HG03460 (cell line): Measurements from ENCODE around the gene IFNG.

Experiments used
- ATAC-seq: cut with Tn5 transposase; IDR thresholded peaks from one replicate; pipeline ENCODE4 v1.9.1; 2021; ENCODE audit not compliant: unreplicated experiment

Gene IFNG

GRCh38 chr12:68118096-68118755 lies 41.3 kb downstream of the IFNG start:
- no peak for ATAC-seq

DNA sequence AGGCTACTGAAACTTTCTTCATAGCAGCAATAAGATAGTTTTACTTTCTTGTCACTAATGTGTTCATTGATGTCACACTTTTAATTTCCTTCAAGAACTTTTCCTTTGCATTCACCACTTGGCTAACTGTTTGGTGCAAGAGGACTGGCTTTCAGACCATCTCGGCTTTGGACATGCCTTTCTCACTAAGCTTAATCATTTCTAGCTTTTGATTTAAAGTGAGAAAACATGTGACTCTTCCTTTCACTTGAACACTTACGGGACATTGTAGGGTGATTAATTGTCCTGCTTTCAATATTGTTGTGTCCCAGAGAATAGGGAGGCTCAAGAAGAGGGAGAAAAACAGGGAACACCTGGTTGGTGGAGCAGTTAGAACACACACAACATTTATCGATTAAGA lies 41.9 kb downstream of the IFNG start:
- no peak for ATAC-seq

- no peak for ATAC-seq
Observed at GRCh38 chr12:68115281-68115680, 44.3 kb downstream of the IFNG start.

DNA sequence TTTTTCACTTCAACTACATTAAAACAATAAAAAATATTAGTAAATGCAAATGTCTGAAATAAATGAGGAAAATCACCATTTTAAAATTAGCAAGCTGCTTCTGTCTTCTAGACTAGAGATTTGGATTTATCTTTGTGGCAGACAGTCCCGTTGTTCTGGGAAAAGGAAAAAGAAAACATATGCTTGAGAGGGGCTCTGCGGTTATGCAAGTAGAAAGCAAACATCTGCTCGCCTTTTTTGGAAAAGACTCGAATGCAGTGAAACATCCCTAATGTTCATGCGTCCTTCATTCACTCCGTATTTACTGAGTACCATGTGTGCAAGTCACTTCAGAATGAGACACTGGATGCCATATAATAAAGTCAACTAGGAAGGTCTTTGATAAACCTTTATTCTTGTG lies 44.9 kb downstream of the IFNG start:
- no peak for ATAC-seq

DNA sequence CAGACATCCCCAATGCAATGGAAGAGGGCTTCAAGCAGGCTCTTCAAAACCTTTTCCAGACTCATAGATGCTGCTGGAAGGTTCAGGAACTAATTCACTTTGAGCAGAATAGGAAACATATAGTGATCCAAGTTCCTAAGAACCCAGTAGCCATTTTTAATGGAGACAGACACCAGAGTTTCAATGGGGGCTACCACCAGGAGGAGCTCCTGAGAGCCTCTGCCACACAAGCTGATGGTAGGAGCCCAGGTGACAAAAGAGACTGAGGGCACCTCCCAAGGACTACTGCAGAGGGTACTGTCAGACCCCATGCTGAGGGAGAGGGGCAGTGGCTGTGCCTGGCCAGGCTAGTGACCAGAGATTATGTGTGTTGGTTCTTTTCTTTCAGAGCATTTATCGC lies 45.9 kb downstream of the IFNG start:
- no peak for ATAC-seq

DNA sequence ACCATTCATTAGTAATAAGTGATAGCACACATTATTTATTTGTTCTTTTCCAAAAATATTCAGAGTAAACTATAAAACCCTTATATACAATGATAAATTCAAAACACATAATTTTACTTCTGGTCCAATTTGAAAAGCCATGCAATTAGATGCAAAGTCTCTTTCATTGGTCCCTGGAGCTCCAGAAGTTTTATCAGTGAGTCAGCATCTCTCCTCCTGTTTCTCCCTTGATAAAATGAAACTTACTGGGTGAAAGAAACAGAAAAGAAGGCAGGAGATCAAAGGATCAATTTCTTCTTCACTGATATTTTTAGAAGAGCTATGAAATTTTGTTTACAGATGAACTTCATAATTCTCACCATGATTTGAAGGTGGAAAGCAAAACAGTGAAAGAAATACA lies 47.5 kb downstream of the IFNG start:
- ATAC-seq: no peak

DNA sequence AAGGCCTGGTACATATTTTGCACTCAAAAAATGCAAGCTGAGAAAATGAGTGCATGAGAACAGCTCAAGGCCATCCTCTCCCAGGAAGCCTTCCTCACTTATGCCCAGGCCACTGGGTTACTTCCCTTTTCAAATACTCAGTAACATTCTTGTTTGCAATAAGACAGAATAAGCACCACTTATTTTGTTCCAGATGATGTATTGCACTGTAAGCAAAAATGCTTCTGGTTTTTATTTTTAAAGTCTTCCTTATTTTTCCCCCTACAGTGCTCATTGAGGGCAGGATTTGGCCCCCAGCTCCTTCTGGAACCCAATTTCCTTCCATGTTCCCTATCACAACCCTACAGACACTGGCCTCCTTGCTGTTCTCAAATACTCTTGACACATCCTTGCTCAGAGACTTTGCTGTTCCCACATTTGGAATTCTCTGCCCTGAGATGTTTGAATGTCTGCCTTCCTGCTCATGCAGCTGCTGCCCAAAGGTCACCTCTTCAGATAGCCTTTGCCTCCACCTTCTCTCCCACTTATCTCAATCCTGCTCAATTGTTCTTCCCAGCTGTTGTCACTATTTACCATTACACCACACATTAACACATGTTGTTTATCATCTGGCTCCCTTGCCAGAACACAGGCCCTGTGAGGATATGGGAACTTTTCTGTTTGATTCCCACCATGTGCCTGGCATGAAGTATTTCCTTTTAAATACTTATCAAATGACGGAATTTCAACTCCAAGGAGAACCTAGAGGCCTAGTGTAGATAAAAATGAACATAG lies 49.9 kb downstream of the IFNG start:
- ATAC-seq: no peak

DNA sequence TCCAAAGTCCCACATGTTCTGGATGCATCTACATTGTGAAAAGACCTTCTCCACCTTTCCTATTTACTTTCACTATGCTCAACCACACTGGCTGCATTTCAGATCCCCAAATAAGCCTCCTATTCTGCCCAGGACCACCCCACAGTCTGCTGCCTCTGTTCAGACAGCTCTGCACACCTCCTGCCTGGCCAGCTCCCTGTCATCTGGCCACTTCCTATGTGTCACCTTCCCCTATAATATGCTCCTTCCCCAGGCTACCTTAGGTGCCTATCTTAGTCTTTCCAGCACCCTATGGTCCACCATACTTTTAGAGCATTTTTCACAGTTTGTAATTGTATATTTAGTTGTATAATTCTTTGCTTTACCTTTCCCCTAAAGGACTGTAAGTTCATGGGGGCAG lies 50.5 kb downstream of the IFNG start:
- no peak for ATAC-seq

- no peak for ATAC-seq
Observed at GRCh38 chr12:68106660-68107059, 52.9 kb downstream of the IFNG start.

DNA sequence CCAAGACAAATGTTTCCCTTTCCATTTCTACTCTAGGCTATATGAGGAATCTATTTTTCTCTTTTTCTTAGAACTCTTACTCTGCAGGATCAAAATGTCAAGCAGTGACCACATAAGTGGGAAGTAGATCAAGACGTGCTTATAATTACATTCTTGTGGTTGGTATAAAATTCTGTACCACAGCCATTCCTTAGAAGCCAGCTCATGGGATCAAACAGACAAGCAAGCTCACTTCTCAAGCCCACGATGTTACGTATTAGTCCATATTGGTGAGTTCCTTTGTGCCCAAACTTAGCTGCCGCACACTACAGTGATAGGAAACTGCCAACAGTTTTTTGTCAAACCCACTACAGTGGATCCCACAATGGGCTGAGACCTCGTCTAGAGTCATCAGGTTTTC lies 53.4 kb downstream of the IFNG start:
- no peak for ATAC-seq
